ENCODE results near the gene CELF3. TPM values are rescaled to one million over a fixed set of nuclear protein-coding genes. Genes with fewer than 3 reads are reported as not detected.

CELF3 gene
- total and polyA plus RNA-seq, 7 donors, result 0.04 TPM; not detected in 6

DNA sequence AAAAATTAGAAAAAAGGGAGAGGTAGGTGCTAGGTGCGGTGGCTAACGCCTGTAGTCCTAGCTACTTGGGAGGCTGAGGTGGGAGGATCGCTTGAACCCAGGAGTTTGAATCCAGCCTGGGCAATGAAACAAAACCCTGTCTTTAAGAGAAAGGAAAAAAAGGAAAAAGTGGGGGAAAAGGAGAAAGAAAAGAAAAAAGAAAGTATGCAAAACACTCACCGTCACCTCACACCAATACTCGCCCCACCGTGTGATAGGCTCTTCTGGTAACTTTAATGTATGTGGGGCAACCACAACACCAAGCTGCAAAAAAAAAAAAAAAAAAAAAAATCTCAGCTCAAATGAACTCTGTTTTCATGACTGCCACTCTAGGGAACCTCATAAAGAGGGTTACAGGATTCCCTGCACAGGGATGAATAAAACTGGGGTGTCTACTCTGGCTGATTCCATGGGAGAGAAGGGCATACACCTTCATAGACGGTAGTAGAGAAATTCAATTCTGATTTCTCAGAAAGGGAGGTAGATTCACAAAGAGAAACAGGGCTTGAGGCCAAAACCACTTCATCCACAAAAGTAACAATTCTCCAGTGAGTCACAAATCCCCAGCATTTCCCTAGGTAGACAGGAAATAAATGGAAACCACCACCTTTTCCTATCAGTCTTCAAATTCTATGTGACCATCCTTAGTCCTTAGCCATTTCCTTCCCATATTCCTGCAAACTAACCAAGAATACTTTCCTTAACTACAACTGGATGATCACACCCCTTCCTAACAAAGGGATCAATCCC is 44.2 kb upstream of the CELF3 start:
- H3K4me3 ChIP-seq, result no peak overlapping the region
- no peak overlapping the region for H3K27ac ChIP-seq
- ATAC-seq (no peak), DNase-seq (no peak)
- peaks cover 13 to 57% of the 10 kb centered on the region in 2 donors for H3K36me3 ChIP-seq (ENCODE audit: insufficient read depth in 1 of 2, low read depth in 1 of 2)
- intact Hi-C loops (cut with DNase I), result loop anchor here (5.0 to 10.0 kb wide), 2 partner anchors 74 to 77 kb away; partner anchors contain the start of genes C2CD4D (in 2 of the 2) and RORC (in 1 of the 2)
- 77 to 95% (median 93%) methylated on average over 7 of the region's 7 CpGs for WGBS, 3 donors
- no peaks in the 10 kb centered on the region for H3K27me3 ChIP-seq (ENCODE audit: insufficient read depth in 3 of 3, low read length in 2 of 3)
- no peaks in the 10 kb centered on the region for H3K9me3 ChIP-seq
- TF ChIP-seq, protein P1, sequence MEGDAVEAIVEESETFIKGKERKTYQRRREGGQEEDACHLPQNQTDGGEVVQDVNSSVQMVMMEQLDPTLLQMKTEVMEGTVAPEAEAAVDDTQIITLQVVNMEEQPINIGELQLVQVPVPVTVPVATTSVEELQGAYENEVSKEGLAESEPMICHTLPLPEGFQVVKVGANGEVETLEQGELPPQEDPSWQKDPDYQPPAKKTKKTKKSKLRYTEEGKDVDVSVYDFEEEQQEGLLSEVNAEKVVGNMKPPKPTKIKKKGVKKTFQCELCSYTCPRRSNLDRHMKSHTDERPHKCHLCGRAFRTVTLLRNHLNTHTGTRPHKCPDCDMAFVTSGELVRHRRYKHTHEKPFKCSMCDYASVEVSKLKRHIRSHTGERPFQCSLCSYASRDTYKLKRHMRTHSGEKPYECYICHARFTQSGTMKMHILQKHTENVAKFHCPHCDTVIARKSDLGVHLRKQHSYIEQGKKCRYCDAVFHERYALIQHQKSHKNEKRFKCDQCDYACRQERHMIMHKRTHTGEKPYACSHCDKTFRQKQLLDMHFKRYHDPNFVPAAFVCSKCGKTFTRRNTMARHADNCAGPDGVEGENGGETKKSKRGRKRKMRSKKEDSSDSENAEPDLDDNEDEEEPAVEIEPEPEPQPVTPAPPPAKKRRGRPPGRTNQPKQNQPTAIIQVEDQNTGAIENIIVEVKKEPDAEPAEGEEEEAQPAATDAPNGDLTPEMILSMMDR (IDR thresholded peaks at IDR 0.05), result no peak
- peaks cover 14% of the 10 kb centered on the region for H3K4me1 ChIP-seq

- ATAC-seq, result no peak
These were observed 42.6 kb upstream of the CELF3 start for GRCh38 chr1:151759241-151759640.

GRCh38 chr1:151756291-151756690 is 39.7 kb upstream of the CELF3 start:
- 65 to 69% (median 67%) methylated on average over 1 of the region's 1 CpG for WGBS, 3 donors
- TF ChIP-seq, protein P1 (IDR thresholded peaks at IDR 0.05), result no peak
- Histone ChIP-seq H3K4me1 (no peaks in the 10 kb centered on the region), H3K9me3 (no peaks in the 10 kb centered on the region), H3K36me3 (ENCODE audit: insufficient read depth in 1 of 2, low read depth in 1 of 2) (peaks cover 7 to 53% of the 10 kb centered on the region in 2 donors), H3K4me3 (no peak overlapping the region), H3K27ac (no peak overlapping the region), H3K27me3 (ENCODE audit: insufficient read depth in 3 of 3, low read length in 2 of 3) (no peaks in the 10 kb centered on the region)
- ATAC-seq, result no peak
- intact Hi-C loops (cut with DNase I), result no loop called here
- DNase-seq, result no peak

More at GRCh38 chr1:151759241-151759640, 42.6 kb upstream of the CELF3 start:
- TF ChIP-seq, protein P1 (IDR thresholded peaks at IDR 0.05), result no peak
- Histone ChIP-seq H3K4me1 (peaks cover 11% of the 10 kb centered on the region), H3K9me3 (no peaks in the 10 kb centered on the region), H3K27me3 (ENCODE audit: insufficient read depth in 3 of 3, low read length in 2 of 3) (no peaks in the 10 kb centered on the region), H3K4me3 (no peak overlapping the region), H3K36me3 (ENCODE audit: insufficient read depth in 1 of 2, low read depth in 1 of 2) (peaks cover 13 to 66% of the 10 kb centered on the region in 2 donors), H3K27ac (no peak overlapping the region)
- no peak for DNase-seq
- intact Hi-C loops (cut with DNase I), result no loop called here

DNA sequence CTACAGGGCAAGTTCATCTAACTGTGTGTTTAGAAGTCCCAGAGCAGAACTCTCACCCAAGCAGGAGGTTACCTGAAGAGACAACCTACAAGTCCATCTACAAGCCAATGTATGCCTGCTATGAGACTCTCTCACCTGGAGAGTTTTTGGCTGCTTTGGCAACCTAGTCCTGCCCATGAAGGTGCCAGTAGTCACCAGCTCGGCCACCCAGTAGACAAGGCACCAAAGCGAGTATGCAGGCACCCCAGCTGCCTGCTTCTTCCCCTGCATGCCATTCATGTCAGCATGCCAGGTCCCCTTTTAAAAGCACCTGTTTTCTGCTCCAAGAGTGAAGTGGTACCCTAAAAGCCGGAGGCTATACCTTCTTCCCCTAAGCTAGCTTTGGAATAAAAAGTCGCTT is 24.9 kb upstream of the CELF3 start:
- Histone ChIP-seq H3K4me3 (no peak overlapping the region), H3K36me3 (ENCODE audit: insufficient read depth in 1 of 2, low read depth in 1 of 2) (no peaks in the 10 kb centered on the region), H3K27ac (no peak overlapping the region), H3K9me3 (no peaks in the 10 kb centered on the region), H3K27me3 (ENCODE audit: insufficient read depth in 3 of 3, low read length in 2 of 3) (no peaks in the 10 kb centered on the region), H3K4me1 (peaks cover 5% of the 10 kb centered on the region)
- 85 to 96% (median 85%) methylated on average over 4 of the region's 4 CpGs for WGBS, 3 donors
- DNase-seq, result no peak
- TF ChIP-seq, protein P1 (IDR thresholded peaks at IDR 0.05), result no peak
- intact Hi-C loops (cut with DNase I), result no loop called here
- no peak for ATAC-seq

All from psoas muscle (tissue), 8 donors.